HG02798 (cell line): ENCODE data around the gene OSBPL6.

Source experiments
- ATAC-seq: cut with Tn5 transposase; IDR thresholded peaks from one replicate; pipeline ENCODE4 v1.9.1; 2021; ENCODE audit warnings: mild to moderate bottlenecking; ENCODE audit not compliant: unreplicated experiment, poor library complexity

OSBPL6 gene

DNA sequence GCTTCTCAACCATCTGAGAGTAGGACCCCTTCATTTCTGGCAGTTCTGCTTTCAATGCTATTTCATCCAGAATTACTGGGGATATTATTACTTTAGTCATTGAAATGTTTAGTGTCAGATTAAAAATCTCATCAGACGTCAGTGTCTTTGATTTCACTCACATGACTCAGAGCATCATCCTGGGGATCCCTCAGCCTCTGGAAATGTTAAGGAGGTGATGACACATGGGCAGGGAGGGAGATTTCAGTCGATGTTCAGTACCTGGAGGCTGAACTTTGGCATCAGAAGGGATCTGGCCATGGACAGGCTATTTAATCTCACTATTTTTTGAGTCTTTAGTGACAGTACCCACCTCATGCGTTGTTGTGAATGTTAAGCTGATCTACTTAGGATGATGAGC, 39.1 kb downstream of the OSBPL6 start:
- ATAC-seq = no peak

DNA sequence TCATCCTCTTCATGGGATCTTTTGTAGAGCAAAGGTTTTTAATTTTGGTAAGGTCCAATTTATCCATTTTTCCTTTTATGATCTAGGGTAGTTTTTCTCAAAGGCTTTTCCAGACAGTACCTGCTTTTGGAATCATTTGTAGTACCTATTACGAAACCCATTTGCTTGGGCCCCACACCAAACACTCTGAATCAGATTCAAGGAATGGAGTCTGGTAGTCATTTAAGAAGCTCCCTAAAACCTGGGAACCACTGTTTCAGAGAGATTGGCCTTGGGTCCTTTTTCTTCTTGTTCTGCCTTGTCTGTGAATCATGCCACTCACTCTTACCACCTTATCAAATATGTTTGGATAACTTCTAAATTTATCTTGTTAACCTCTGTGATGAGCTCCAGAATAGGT, 40.3 kb downstream of the OSBPL6 start:
- no peak for ATAC-seq

DNA sequence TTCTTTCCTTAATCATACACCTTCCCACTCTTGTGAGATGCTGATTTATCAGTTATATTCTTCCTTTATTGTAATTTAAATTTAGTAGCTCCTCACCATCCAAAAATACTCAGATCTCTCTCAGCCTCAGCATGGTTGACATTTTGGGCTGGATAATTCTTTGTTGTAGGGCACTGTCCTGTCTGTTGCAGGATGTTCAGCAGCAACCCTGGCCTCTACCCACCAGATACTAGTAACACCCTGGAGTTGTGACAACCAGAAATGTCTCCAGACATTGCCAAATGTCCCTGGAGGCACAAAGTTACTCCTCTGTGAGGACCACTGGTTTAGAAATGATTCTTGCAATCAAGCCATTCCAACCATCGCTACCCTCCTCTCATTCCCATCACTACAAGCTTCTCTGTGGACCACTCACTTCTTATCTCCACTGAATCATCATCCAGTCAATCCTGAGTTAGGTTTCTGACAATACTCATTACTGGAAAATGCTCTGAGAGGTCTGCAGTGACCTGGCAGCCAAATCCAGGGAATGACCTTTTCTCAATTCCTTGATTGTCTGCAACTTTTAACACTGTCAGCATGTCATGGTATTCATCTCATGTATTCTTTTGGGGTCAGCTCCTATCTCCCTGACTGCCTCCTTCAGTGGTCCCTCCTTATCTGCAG, 43.3 kb downstream of the OSBPL6 start:
- no peak for ATAC-seq

DNA sequence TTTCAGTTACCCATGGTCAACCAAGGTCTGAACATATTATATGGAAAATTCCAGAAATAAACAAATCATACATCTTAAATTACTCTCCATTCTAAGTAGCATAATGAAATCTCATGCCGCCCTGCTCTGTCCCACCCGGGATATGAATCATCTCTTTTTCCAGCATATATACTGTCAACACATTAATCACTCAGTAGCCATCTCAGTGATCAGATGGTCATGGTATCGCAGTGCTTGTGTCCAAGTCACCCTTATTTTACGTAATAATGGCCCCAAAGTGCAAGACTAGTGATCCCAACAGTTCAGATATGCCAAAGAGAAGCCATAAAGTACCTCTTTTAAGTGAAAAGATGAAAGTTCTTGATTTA, 43.8 kb downstream of the OSBPL6 start:
- ATAC-seq = no peak

DNA sequence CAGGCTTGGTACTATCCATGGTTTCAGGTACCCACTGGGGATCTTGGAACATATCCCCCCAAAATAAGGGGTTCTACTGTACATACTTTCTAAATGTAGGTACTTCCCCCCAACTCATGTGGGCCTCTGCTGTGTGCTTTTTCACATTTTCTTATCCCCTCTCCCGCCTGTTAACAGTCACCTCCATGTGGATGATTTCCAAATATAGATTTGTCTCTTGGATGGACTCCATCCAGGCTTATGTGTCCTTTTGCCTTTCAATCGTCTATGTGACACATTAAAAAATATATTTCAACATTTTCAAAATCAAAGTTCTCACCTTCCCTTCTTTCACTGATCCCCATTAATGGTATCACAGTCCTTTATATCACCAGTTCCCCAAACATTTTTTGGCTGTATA, 44.4 kb downstream of the OSBPL6 start:
- ATAC-seq = no peak

DNA sequence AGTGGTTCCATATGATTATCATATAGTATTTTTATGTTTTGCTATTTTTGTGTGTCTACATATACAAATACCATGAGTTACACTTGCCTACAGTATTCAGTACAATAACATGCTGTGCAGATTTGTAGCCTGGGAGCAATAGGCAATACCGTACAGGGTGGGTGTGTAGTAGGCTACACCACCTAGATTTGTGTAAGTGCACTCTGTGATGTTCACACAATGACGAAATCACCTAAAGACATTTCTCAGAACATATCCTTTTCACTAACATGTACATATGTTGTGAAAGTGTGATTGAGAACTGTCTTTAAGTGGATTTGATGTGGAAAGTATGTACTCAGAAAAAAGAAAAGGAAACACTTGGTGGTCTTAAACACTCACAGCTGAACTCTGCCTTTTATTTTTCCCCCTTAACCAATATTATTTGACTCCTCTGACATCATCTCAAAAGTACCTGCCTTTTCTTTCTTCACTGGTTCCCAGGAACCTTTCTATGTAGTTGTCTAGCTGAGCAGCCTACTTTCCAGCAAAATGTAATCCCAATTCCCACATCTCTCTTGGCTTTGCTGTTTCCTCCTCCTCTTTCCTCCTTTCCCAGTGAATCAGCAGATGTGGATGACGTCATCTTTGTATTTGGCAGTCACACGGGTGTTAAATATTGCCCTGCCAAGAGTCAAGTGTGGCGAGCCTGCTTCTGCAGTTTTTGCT, 47.7 kb downstream of the OSBPL6 start:
- no peak for ATAC-seq

DNA sequence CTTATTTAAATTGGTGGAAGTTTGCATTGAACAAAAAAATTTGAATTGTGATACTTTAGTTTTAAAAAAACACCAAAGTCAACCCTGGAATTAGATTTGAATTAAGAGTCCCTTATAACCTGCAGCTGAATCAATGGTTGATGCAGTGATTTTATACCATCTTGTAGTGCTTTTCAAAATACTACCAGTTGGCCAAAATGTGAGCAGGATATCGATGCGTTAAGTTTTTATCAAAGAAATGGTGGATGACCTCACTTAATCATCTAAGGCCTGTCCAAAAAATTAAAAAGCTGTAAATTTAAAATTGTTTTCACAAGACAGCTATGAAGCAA, 48.2 kb downstream of the OSBPL6 start:
- no peak for ATAC-seq

DNA sequence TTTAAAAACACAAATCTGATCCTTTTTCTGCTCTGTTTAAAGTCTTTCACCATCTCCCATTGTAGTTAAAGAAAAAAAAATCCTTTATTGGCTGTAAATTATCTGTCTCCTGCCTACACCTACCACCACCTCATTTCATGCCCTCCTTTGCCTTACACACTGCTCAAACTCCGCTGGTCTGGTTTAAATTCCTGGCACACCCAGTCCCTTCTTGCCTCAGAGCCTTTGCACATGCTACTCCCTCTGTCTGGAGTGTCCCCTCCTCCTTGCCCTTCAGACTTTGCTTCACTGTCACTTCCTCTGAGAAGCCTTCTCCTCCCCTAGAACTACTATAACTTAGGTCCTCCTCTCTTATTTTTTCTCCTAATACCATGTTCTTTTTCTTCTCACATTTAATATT, 49.6 kb downstream of the OSBPL6 start:
- no peak for ATAC-seq

DNA sequence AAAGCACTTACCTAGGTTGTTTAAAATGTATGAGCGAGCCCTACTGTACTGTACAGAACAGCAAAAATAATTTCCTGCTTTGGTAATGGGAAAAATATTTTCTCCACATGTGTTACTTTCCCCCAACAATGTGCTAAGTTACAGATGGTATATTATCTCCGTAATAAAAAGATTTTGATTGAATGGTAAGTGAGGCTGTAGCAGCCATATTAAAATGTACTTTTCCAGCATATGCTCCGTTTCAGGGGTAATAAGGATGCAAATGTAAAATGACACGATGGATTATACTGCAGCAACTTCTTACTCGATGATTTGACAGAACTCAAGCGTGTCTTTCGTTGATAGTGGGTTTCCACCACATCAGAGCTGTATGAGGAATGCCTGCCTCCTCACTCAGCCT, 50.5 kb downstream of the OSBPL6 start:
- ATAC-seq = no peak

DNA sequence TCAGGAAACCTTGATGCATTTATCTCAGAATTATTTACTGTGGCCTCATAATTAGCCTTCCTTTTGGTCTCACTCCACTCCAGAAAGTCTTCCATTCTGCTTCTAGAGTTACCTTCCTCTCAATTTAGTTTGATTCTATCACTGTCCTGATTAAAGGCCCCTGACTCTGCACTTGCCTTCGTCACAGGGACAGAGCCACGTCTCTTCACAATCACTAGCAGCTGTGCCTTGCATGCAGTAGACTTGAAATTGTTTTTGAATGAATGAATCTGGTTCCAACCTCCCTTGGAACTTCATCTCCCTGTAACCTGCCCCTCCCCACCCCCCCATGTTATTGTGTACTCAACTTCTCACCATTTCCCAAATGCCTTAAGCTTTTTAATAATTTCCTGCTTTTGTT, 52.4 kb downstream of the OSBPL6 start:
- ATAC-seq = no peak

DNA sequence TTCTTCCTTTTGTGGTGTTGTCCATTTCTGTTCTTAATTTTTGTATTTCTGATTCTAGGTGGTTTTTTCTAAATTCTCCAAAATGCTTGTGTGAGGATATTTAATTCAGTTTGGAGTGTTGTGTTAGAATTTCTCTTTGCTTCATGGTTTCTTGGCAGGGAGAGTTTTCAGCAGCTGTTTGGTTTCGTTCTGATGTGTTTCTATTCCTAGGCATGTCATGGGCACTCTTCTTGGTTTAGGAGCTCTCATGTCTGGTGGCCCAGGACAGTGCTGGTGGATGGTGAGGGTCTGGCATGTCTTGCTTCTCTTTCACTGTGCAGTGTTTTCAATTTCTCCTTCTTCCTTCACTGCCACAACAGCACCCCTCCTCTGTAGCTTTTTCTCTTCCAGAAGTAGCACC, 52.9 kb downstream of the OSBPL6 start:
- no peak for ATAC-seq

DNA sequence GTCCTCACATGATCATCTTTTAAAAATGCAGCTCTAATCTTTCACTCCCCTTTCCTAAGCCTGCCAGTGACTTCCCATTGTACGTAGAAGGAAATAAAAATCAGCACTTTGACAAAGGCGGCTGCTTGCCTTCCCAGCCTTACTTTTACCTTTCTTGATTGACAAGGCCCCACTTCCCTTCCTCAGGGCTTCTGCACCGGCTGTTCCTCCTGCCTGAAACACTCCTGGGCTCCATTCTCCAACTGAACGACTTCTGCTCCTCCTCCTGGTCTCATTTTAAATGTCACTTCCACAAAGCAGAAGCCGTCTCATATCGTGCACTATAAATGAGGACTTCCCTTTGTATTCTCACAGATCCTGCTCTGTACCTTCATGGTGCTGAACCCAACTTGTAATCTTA, 56.1 kb downstream of the OSBPL6 start:
- no peak for ATAC-seq

DNA sequence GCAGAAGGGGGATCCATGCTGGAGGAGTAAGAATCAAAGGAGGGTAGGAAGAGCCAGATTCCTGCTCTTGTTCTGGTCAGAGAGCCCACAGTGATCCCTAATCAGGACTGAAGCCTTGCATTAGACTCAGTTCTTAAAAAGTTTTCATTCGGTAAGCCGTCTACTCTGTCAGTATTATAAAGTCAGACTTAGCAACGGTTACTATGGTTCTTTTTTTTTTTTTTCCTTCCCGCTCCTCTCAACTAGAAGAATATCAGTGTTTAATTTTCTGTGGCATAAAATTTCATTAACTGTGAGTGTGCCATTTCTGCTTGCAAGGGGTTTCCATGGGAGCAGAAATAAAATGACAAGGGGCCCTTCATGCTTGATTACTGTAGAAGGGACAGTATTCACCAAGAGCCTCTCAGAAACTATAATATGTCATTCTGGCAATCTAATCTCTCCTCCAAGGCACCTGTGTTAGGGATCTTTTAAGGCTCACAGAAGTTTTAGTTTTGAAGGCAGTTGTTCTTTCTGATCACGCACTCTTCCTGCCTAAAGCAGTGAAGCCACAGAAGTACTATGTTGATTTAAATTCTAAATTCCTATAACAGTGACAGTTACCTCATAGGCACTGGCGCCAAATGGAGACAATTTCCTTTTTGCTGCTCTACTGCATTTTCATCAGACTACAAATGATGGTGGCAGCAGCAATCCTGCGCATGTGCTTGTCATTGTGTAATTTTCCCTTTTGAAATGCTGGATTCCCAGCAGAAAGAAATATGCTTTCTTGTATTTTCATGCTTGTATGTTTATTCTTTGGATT, 57.0 kb downstream of the OSBPL6 start:
- no peak for ATAC-seq

DNA sequence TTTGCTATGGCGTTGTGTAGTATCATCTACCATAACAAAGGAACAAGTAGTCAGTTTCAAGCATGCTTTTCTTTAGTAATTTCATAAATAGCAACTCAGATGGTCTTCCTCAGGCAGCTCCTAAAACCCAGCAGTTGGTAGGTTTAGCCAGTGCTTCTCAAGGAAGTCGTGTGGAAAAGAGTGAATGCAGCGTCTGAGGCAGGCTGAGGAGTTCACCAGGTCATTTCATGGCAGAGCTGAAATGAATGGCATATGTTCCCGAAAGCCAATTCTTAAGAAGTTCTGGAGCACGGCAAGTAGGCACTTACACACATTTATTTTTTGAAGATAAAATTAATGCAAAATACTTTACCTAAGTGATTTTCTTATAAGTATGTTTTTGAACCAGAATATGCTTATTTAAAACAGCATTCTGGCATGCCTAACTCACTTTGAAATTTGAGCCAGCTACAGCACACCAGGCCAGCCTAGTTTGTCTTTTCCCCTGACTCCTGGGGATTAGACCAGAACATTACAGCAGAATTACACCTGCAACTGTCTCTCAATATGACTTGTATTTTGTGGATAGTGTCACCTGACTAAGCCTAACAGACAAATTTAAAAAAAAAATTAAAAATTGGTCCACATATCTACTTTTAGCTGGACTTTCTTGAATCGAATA, 62.2 kb downstream of the OSBPL6 start:
- no peak for ATAC-seq

DNA sequence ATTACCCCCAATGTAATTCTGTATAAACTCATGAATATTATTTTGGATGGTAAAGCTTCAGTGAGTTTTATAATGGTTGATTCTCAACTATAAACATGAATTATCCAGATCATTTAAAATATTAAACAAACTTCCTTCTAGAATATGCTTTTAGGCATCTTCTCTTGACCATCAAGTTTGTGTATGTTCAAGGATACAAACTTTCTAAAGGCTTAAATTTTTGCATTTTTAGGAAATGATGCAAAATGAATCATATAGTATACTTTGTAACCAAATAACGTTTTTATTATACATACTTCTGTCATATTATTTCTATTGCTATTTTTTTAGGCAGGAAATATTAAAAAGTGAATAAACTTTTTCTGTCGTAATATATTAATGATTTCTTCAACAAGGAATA, 62.8 kb downstream of the OSBPL6 start:
- no peak for ATAC-seq

DNA sequence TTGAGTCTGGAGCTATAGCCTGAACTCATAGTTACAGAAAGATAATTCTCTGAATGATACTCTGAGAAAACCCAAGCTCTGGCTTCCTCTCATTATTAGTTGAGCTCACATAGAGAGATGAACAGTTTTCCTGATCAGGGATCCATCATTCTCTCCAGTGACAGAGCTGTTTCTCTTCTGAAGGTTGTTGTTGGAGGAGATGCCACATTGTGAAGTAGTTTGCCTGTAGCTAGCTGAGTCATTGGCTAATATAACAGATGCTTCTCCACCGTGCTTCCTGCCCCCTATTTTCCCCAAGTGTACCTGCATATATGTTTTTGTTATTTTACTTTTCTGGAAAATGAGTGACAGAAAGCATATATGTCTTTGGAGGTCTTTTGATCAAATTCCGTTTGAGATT, 64.6 kb downstream of the OSBPL6 start:
- no peak for ATAC-seq

DNA sequence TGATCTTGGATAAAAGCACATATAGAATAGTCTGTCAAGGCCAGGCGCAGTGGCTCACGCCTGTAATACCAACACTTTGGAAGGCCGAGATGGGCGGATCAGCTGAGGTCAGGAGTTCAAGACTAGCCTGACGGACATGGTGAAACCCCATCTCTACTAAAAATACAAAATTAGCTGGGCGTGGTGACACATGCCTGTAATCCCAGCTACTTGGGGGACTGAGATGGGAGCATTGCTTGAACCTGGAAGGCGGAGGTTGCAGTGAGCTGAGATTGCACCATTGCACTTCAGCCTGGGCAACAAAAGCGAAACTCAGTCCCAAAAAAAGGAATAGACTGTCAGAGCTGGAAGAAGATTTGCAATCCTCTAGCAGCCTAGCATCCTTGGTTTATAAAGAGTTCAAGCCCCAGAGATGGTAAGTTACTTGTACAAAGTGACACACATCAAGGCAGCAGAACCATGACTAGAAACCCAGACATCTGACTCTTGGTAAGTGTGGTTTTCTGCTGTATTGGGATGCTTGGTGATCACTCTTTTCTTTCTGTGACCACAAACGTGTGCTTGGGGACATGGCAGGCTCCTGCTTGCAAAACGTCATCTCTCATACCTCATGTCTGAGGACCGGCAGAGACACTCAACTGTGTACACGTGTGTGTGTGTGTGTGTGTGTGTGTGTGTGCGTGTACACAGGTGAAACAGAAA, 69.0 kb downstream of the OSBPL6 start:
- ATAC-seq = no peak

DNA sequence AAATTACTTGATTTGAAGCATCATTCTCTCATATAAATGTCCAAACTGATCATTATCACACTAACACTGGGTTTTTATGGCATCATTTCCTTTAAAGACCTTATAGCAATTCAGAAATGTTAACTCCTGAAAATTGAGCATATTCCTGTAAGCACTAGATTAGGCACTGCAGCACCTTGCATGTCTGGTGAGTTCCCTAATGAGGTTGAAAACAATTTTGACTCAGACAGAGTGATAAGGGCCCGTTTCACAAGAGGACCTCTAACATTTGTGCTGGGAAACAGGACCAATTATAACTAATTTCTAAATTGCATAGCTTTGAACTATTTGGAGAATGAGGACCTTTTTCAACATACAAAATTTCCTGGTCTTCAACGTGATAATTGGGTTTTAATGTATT, 69.9 kb downstream of the OSBPL6 start:
- no peak for ATAC-seq

DNA sequence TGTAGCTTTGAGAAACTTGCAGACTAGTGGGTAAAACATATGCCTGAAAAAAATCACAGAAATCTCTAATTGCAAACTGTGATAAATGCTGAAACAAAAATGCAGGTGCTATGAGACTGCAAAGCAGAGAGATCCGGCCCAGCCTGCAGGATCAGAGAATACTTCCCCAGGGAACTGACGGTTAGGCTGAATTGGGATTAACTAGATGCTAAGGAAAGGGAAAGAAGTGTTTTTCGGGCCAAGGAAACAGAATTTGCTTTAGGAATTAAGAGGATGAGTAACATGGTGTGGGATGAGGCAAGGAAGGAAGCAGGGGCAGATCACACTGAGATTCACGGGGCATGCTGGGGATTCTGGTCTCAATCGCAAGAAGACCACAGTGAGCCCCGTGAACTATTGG, 71.5 kb downstream of the OSBPL6 start:
- no peak for ATAC-seq

DNA sequence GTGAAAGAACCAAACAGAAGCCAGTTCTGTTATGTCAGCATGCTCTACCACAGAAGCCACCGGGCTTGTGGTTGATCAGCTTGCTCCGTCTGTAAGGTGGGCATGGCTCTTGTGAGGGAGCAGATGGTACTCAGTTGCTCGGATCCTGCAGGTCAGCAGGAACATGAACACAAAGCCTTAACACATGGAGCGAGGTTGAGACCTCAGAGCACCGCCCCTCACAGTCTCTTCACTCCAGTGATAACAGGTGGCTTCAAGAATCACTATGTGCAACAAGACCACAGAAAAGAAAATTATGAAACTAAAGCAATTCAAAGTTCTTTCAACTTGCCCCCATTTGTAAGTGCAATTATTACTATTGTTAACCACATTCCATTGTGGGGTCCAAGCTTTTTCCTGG, 72.1 kb downstream of the OSBPL6 start:
- ATAC-seq = no peak

DNA sequence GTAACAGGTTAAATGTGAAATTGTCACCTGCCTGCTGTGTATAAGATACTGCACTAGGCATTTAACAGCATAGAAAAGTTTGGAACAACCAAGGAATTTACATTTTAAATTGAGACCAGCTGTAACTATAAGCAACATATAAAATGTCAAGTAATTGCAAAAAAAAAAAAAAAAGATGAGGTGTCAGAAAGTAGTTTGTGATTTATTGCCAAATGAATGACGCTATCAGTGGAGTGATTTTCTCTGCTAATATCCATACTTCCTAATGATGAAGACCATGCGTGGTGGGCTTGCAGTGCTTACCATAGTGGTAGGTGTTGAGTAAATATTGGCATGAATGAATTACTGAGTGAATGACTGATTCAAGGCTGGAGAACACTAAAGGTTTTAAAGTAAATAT, 73.3 kb downstream of the OSBPL6 start:
- no peak for ATAC-seq
